Keratinocyte (primary cell): ENCODE measurements around the gene IRF4. TPM values are rescaled to one million over a fixed set of nuclear protein-coding genes. Genes with fewer than 3 reads are reported as not detected.

Source experiments
- DNase-seq: peaks from one replicate; pipeline ENCODE4 v3.0.0-alpha.2; 2011; ENCODE audit warnings: low read depth, missing footprints, low spot score
- FAIRE-seq: peaks from 2 replicates; lab custom pipeline; 2011; peaks lifted over from hg19 to GRCh38; lab: Jason Lieb, UNC
- H2AFZ ChIP-seq: 2 replicates; pipeline ENCODE4 v1.6.0; 2012; ENCODE audit warnings: low read length, control low read depth, inconsistent platforms; ENCODE audit not compliant: control insufficient read depth
- H3K27ac ChIP-seq: 2 replicates; pipeline ENCODE4 v1.5.1; 2011; ENCODE audit warnings: low read length; ENCODE audit not compliant: control insufficient read depth, insufficient read depth
- H3K27me3 ChIP-seq: 3 replicates; pipeline ENCODE4 v1.6.0; 2011; ENCODE audit warnings: low read length; ENCODE audit not compliant: control insufficient read depth, insufficient read depth; ENCODE audit errors: extremely low read depth
- H3K36me3 ChIP-seq, 2 experiments: 2 replicates in 1 of 2; 3 replicates in 1 of 2; pipeline ENCODE4 v1.5.1; 2011; ENCODE audit warnings: low read length in 2 of 2, mild to moderate bottlenecking in 1 of 2; ENCODE audit not compliant: control insufficient read depth in 2 of 2, insufficient read depth in 2 of 2; ENCODE audit errors: extremely low read depth in 1 of 2
- H3K4me1 ChIP-seq: 3 replicates; pipeline ENCODE4 v1.5.1; 2011; ENCODE audit warnings: low read length; ENCODE audit not compliant: control insufficient read depth, insufficient read depth; ENCODE audit errors: extremely low read depth
- H3K4me2 ChIP-seq: 3 replicates; pipeline ENCODE4 v1.6.0; 2011; ENCODE audit warnings: low read depth, low read length; ENCODE audit not compliant: control insufficient read depth, insufficient read depth; ENCODE audit errors: extremely low read depth
- H3K4me3 ChIP-seq, 3 experiments: fragments of 200-600 bp in 1 of 3; sonication (generic) in 1 of 3; 2 replicates in 2 of 3; 3 replicates in 1 of 3; pipeline ENCODE4 v1.5.1; 2011 to 2016; ENCODE audit warnings: low read length in 3 of 3, mild to moderate bottlenecking in 3 of 3, control low read depth in 2 of 3, inconsistent platforms in 1 of 3, low read depth in 1 of 3, mixed read lengths in 1 of 3, mixed run types in 1 of 3, moderate library complexity in 1 of 3; ENCODE audit not compliant: control insufficient read depth in 2 of 3, insufficient read depth in 2 of 3; ENCODE audit errors: extremely low read depth in 1 of 3
- H3K79me2 ChIP-seq: 2 replicates; pipeline ENCODE4 v1.6.0; 2012; ENCODE audit warnings: low read length; ENCODE audit not compliant: control insufficient read depth, insufficient read depth
- H3K9ac ChIP-seq: 3 replicates; pipeline ENCODE4 v1.6.0; 2011; ENCODE audit warnings: low read length; ENCODE audit not compliant: control insufficient read depth, insufficient read depth; ENCODE audit errors: extremely low read depth
- H3K9me1 ChIP-seq: 3 replicates; pipeline ENCODE4 v1.6.0; 2011; ENCODE audit warnings: low read length; ENCODE audit not compliant: control insufficient read depth, insufficient read depth; ENCODE audit errors: extremely low read depth
- H3K9me3 ChIP-seq: 2 replicates; pipeline ENCODE4 v1.5.1; 2012; ENCODE audit warnings: low read depth, low read length; ENCODE audit not compliant: control insufficient read depth
- H4K20me1 ChIP-seq: 3 replicates; pipeline ENCODE4 v1.6.0; 2011; ENCODE audit warnings: low read length; ENCODE audit not compliant: control insufficient read depth, insufficient read depth; ENCODE audit errors: extremely low read depth
- EZH2 ChIP-seq: IDR thresholded peaks from one replicate; pipeline ENCODE4 v1.6.1; 2012; ENCODE audit warnings: inconsistent platforms, mild to moderate bottlenecking, low read length, moderate library complexity
- dilution Hi-C: fragments of 300-500 bp; cut with MboI; formaldehyde crosslinking; loops from one replicate; pipeline ENCODE4 v1.7.0; 2020; ENCODE audit warnings: low sequenced_read_pairs; ENCODE audit not compliant: extremely low pct_ligation_motif_present
- polyA plus RNA-seq, 5 experiments: library from polyadenylated mRNA; depleted of rRNA in 3 of 5; stranded (reverse) in 3 of 5; stranded (forward) in 1 of 5; unstranded in 1 of 5; fragments of >200 nt; gene quantifications; 1 replicate in 1 of 5; 2 replicates in 3 of 5; 3 replicates in 1 of 5; pipeline versions ENCODE4 v1.2.1 to v1.2.3, GENCODE V29; 2011 to 2012; ENCODE audit warnings: missing spikeins in 2 of 5, low read depth in 1 of 5, low replicate concordance in 1 of 5
- TF ChIP-seq, protein P1 (sequence below), 3 experiments: IDR thresholded peaks in 1 of 3; conservative IDR thresholded peaks in 1 of 3; optimal IDR thresholded peaks in 1 of 3; 2 replicates in 2 of 3; 3 replicates in 1 of 3; pipeline versions ENCODE3 to v1.5.1; 2011; ENCODE audit warnings: low read length in 3 of 3, mild to moderate bottlenecking in 3 of 3, moderate library complexity in 2 of 3, control low read depth in 1 of 3, inconsistent platforms in 1 of 3; ENCODE audit not compliant: insufficient read depth in 2 of 3; ENCODE audit errors: extremely low read depth in 1 of 3

Gene IRF4
- polyA plus RNA-seq, 1 donor (not counting 4 experiments of a cell fraction or from before 2014, with no cell fraction given) = 0.12 TPM

DNA sequence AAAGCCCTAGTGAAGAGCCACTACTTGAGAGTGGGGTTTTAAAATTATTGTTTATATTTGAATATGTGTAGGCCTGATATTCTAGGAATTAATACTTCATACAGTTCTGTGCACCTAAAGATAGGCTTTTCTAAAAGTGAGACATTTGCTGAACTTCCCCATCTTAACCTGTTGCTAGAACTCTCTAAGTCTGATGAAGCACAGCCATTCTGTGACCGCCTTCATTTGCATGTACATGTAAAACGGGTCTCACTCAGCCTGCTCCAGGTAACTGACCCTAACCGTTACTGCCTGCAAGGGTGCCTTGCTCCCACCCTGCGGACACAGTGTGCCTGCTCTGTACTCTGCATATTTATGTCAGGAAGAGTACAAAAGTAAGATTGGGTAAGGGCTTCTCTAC lies 44.3 kb upstream of the IRF4 start:
- H3K27ac ChIP-seq = no peak overlapping the region
- TF ChIP-seq EZH2 = no peak
- TF ChIP-seq, protein P1, sequence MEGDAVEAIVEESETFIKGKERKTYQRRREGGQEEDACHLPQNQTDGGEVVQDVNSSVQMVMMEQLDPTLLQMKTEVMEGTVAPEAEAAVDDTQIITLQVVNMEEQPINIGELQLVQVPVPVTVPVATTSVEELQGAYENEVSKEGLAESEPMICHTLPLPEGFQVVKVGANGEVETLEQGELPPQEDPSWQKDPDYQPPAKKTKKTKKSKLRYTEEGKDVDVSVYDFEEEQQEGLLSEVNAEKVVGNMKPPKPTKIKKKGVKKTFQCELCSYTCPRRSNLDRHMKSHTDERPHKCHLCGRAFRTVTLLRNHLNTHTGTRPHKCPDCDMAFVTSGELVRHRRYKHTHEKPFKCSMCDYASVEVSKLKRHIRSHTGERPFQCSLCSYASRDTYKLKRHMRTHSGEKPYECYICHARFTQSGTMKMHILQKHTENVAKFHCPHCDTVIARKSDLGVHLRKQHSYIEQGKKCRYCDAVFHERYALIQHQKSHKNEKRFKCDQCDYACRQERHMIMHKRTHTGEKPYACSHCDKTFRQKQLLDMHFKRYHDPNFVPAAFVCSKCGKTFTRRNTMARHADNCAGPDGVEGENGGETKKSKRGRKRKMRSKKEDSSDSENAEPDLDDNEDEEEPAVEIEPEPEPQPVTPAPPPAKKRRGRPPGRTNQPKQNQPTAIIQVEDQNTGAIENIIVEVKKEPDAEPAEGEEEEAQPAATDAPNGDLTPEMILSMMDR (optimal IDR thresholded peaks at IDR 0.05 in 1 of 3, IDR thresholded peaks at IDR 0.05 in 1 of 3, conservative IDR thresholded peaks at IDR 0.05 in 1 of 3; ENCODE audit: extremely low read depth in 1 of 3, insufficient read depth in 2 of 3, low read length in 3 of 3) = no peak

DNA sequence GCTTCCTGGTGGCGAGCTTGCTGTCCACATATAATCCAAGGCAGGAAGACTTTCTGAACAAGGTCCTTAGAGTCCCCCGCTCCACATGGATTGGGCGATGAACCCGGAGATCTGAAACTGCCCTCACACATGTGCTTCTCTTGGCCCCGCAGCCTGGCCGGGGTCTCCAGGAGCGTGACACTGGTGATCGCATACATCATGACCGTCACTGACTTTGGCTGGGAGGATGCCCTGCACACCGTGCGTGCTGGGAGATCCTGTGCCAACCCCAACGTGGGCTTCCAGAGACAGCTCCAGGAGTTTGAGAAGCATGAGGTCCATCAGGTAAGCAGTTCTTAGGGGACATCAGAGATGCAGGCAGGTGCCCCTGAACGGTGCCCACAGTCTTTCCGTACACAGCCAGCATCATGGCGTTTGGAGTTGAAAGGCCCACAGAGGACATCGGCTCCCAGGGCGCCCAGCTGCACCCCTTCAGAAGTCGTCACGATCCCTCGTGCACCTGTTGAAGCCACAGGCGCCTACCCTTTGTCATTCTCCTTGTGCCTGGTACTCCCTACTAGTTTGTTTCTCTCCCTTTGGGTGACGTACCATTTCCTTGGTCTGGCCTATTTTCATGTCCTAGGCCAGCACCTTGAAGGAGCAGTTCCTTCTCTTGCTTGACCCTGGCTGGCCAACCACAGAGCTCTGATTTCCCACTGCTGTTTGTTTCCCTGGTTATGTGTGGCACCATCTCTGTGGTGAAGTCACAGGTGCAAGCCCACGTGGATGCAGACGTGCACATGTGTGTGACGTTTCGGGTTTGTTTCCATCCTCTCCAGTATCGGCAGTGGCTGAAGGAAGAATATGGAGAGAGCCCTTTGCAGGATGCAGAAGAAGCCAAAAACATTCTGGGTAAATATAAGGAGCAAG lies 43.3 kb upstream of the IRF4 start:
- no peak overlapping the region for H3K4me3 ChIP-seq
- H2AFZ ChIP-seq = no peak overlapping the region
- FAIRE-seq (no peak), DNase-seq (no peak)
- no peak overlapping the region for H3K27ac ChIP-seq
- dilution Hi-C loops = no loop called here
- no peaks in the 10 kb centered on the region for H3K79me2 ChIP-seq
- no peak overlapping the region for H3K9ac ChIP-seq
- H3K4me1 ChIP-seq = no peaks in the 10 kb centered on the region
- peaks cover 3 to 4% of the 10 kb centered on the region in 2 experiments for H3K36me3 ChIP-seq
- H3K9me3 ChIP-seq = peaks cover 7% of the 10 kb centered on the region
- no peak overlapping the region for H3K4me2 ChIP-seq
- H4K20me1 ChIP-seq = no peaks in the 10 kb centered on the region
- TF ChIP-seq, protein P1 (optimal IDR thresholded peaks at IDR 0.05 in 1 of 3, IDR thresholded peaks at IDR 0.05 in 1 of 3, conservative IDR thresholded peaks at IDR 0.05 in 1 of 3; ENCODE audit: extremely low read depth in 1 of 3, insufficient read depth in 2 of 3, low read length in 3 of 3) = no peak
- no peak for TF ChIP-seq EZH2
- H3K9me1 ChIP-seq = no peaks in the 10 kb centered on the region
- no peaks in the 10 kb centered on the region for H3K27me3 ChIP-seq

More for the DNA sequence above, 44.3 kb upstream of the IRF4 start:
- no peak for DNase-seq
- peaks cover 7% of the 10 kb centered on the region for H3K9me3 ChIP-seq
- H4K20me1 ChIP-seq = no peaks in the 10 kb centered on the region
- no peak overlapping the region for H2AFZ ChIP-seq
- dilution Hi-C loops = no loop called here
- H3K27me3 ChIP-seq = no peaks in the 10 kb centered on the region
- H3K36me3 ChIP-seq = peaks cover 3 to 4% of the 10 kb centered on the region in 2 experiments
- H3K4me1 ChIP-seq = no peaks in the 10 kb centered on the region
- no peak overlapping the region for H3K9ac ChIP-seq
- no peak for FAIRE-seq
- H3K9me1 ChIP-seq = no peaks in the 10 kb centered on the region
- H3K4me3 ChIP-seq = no peak overlapping the region
- no peaks in the 10 kb centered on the region for H3K79me2 ChIP-seq
- H3K4me2 ChIP-seq = no peak overlapping the region
